Measurements from ENCODE around the gene MRM2.
"Not testable (repeated sequence)": the region's sequence is repeated elsewhere in the genome, so short reads cannot be mapped to it uniquely, and the experiment has no call there.

MRM2 gene

DNA sequence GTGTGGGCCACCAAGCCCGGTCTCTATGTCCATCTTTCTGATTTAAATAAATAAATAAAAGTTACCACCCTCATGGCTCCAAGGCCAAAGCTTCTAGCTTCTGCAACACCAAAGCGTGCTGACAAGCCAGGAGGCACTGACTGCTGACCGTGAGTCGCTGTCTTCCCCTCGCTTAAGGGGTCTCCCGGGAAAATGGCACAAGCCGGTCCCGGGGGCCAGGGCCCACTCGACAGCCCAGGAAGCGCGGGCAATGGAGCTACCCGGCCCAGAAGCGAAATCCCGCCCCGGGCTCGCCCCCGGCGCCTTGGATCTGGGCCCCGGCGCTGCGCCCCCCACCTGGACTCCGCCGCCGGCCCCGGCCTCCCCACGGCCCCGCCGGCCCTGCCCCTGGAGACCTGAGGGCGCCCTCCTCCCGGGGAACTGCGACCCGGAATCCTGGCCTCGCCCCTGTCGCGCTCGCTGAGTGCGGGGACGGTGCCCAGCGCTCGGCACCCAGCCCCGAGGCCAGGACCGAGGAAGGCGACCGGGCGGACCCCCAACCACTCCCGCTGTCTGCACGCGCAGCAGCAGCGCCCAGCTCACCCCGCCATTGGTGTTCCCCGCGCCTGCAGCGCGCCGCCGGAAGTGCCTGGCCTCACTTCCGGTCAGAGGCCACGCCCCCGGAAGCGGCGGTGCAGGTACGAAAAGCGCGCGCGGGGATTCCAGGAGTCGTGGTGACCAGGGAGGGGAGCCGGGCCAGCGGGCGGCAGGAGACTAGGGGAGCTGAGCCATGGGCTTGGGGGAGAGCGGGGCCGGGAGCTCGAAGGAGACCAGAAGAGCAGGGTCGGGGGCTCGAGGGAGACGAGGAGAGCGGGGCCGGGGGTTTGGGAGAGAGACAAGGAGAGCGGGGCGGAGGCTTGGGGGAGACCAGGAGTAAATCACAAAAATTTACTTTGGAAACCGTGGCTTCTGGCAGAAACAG lies at the start of gene MRM2, which contains the start of gene NUDT1:
MRM2 (minus strand) TSS at position 626 of the 961 bp plus-strand sequence; CDS start at position 590, 36 bp downstream.
NUDT1 (plus strand) TSS at position 647 of the 961 bp plus-strand sequence. CDS start 2,349 bp downstream, outside the sequence.
- DNase-seq (ENCODE audit: low spot score): peak; percentile 91

DNA sequence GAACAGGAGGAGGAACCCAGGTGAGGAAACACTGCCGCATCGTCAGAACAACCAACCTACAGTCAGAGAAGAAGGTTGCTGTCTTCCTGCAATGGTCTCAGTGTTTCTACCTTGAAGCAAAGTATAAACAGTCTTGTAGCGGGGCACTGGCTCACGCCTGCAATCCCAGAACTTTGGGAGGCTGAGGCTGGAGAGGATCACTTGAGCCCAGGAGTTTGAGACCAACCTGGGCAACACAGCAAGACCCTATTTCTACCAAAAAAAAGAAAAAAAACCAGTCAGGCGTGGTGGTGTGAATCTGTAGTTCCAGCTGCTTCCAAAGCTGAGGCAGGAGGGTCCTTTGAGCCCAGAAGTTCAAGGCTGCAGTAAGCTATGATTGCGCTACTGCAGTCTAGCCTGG lies 48.9 kb upstream of the MRM2 start:
- DNase-seq (ENCODE audit: low spot score): no peak

DNA sequence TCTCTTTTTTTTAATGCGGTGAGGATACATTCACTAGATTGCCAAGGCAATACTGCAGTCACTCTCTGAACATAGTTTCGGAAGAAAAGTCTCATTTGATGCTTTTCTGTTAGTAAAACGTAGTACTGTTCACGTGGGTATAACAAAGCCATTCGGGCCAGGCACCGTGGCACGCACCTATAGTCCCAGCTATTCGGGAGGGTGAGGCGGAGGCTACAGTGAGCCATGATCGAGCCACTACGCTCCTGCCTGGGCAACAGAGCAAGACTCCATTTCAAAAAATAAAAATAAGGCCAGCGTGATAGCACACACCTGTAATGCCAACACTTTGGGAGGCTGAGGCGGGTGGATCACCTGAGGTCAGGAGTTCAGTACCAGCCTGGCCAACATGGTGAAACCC lies 47.6 kb upstream of the MRM2 start:
- no peak for DNase-seq (ENCODE audit: low spot score)

DNA sequence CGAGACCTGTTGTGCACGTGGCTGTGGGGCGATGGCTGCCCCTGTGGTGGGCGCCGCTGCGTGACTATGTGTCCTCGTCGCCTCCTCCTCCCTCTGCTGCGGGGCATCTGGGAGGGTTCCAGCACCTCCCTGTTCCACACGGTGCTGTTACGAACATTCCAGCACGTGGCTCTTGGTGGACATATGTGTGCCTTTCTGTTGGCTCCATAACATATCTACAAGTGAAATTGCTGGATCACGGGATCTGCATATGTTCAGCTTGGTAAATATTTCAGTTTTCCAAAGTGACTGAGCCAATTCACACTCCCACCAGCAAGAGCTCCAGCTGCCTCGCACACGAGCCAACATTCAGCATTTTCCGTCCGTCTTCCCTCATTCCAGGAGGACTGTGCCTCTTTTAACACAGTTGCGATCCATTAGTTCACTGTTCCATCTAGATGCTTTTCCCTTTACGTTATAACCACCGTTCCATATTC lies 47.1 kb upstream of the MRM2 start:
- DNase-seq (ENCODE audit: low spot score): peak; percentile 83

DNA sequence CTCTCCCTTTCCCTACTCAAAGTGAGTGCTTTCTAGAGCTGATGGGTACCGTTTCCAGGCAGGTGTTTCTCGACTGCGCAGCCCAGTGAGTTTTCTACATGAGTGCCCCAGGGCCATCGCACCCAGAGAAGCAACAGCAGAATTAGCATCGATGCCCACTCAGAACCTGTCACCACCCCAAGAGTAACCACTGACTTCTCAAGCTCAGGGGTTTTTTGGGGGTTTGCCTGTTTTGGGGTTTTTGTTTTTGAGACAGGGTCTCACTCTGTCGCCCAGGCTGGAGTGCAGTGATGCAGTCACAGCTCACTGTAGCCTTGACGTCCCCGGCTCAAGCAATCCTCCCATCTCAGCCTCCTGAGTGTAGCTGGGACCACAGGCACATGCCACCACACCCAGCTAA lies 46.5 kb upstream of the MRM2 start:
- DNase-seq (ENCODE audit: low spot score): no peak

DNA sequence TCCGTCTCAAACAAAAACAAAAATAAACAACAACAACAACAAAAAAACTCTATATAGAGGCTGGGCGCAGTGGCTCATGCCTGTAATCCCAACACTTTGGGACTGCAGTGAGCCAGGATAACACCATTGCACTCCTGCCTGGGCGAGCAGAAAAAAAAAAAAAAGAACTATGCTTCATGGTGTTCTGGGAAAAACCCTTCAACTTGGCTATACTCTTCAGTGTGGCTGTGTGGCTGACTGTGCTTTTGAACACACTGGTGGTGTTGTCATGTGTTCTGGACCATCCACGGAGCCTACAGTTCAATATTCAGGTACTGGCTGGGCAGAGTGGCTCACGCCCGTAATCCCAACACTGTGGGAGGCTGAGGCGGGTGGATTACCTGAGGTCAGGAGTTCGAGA lies 45.7 kb upstream of the MRM2 start:
- no peak for DNase-seq (ENCODE audit: low spot score)

DNA sequence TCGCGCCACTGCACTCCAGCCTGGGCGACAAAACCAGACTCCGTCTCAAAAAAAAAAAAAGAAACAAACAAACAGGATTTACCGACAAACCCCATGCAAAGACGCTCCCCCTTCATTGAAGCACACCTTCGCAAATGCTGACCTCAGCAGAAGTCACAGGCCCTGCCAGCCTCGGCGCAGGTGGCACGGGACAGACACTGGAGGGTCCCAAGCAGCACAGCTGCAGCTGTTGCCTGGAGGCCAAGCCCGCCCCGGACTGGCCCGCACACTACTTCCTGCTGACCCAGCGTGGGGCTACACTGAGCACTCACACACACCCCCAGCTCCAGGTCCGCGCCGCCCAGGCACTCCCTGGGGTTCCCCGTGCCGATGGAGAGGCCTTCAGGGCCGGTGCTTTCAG lies 41.1 kb upstream of the MRM2 start:
- no peak for DNase-seq (ENCODE audit: low spot score)

DNA sequence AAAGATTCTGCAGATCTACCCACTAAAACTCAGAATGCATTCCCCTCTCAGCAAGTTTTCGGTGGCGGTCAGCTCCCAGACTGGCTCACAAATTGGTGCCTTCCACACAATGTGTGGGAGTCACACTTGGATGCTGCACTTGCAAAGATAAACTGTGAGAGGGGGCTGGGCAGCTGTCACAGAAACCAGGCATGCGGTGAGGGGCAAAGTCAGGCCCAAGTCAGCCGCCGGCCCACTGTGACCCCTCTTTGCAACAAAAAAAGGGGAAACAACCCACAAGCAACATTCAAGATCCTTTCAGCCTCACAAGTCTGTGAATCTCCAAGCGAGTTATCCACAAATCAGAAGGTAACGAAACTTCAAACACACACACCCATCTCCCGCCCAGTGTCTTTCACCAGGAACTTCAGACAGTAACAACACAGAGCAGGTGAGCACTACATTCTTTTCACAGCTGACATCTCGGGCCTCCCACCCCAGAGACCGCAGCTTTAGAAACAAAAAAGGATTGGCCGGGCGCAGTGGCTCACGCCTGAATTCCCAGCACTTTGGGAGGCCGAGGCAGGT lies 40.3 kb upstream of the MRM2 start:
- DNase-seq (ENCODE audit: low spot score): no peak

DNA sequence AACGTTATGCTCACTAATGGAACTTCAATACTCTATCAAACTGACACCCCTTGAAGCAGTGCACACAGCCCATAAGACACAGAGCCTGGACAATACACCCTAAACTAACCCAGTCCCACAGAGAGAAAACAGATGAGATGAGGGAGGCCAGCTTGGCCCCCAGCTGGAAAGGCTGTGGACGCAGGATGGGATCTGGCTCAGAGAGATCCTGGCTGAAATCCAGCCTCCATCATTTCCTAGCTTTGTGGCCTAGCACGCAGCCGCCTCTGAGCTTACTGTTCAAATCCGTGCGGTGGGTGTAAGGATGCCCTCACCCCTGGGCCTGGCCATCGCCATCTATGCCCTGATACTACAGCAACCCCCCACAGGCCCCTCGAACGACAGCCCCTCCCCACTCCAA lies 39.5 kb upstream of the MRM2 start:
- DNase-seq (ENCODE audit: low spot score): peak; percentile 78

DNA sequence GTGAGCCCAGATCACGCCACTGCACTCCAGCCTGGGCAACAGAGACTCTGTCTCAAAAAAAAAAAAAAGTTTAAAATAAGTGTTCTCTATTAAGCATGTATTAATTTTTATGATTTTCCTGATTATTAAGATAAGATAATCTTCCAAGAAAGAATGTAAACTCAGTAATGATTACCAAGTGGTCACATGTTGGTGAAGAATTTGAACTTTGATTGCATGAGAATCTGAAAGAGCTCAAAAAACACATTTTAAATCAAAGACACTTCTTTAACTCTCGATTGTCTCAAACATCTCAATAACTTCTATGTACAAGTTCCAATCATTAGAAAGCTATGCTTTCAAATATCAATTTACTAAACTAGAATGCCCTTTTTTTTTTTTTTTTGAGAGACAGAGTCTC lies 38.4 kb upstream of the MRM2 start:
- DNase-seq (ENCODE audit: low spot score): no peak

DNA sequence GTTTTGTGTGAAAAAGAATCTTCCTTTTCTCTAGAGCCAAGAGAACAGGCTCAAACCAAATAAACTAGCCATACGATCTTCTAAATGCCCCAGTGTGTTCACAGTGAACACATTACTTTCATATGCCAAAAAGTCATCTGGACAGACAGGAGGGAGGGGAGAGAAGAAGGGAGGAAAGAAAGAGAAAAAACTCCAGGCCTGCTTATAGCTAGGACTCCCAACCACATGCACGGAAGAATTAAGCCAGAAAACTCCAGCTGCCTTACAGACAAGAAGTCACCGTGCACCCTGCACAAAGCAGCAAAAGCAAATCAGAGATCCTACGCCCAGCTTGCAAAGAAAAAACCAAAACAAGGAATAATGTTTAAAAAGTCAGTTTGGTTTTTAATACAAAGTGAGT lies 37.9 kb upstream of the MRM2 start:
- DNase-seq (ENCODE audit: low spot score): no peak

DNA sequence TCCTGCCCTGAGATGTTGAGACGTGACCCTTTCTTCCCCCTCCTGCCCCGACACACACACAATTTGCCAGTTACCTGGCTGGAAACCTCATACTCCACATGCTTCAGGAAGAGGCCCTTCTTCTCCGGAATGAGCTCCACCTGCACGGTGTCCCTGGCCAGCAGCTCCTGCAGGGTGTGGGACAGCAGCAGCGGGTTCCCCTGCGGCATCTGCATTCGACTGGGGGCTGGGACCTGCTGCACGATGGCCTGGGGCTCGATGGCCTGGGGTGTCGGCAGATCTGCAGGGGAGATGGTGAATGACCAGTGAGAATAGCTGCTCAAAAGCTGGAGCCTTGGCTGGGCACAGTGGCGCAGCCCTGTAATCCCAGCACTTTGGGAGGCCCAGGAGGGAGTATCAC lies 36.0 kb upstream of the MRM2 start:
- no peak for DNase-seq (ENCODE audit: low spot score)

DNA sequence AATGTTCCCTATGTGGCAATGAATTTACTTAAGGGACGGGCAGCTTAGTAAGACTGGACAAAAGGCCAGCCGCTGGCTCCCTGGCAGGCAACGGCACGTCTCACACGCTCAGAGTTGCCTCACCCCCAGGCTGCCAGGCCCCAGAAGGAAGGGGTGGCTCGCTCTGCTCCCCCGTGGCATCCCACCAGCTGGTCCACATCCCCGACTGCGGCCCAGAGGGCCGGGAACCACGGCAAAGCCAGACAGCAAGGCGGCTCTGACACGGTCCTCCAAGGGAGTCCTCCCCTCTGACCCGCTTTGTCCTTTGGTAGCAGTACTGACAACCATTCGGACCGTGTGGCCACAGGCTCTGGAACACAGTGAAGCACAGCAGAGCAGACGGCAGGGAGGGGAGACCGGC lies 34.1 kb upstream of the MRM2 start:
- no peak for DNase-seq (ENCODE audit: low spot score)

DNA sequence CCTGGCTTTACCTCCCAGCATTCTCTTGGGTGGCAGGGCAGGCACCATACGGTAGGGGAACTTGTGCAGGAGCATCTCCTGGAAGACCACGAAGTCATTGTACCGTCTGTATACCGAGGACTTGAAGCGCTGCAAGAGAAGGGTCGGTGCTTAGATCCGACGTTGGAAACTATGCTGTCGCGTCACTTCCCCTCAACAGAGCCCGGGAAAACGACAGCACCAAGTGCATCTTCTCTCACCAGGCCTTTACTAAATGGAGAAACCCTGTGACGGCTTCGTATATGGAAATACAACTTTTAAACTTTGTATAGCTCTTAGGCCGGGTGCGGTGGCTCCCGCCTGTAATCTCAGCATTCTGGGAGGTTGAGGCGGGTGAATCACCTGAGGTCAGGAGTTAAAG lies 33.1 kb upstream of the MRM2 start:
- DNase-seq (ENCODE audit: low spot score): no peak

DNA sequence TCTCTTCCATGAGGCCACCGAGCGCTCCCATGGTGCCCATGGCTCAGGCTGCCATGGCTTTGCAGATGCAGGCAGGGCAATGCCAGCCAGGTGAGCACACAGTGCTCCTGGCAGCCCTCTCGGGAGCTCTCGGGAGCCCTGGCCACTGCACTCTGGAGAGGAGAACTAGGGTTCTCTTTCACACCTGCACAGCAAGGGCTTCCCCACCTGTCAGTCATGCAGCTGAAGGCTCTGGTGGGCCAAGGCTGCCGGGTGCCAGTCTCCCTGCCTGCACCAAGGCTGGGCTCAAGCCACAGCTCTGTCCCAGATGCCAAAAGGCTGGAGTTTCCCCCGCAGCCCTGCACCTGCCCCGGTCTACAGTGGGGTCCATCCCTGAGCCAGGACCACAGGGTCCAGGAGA lies 32.7 kb upstream of the MRM2 start:
- no peak for DNase-seq (ENCODE audit: low spot score)

DNA sequence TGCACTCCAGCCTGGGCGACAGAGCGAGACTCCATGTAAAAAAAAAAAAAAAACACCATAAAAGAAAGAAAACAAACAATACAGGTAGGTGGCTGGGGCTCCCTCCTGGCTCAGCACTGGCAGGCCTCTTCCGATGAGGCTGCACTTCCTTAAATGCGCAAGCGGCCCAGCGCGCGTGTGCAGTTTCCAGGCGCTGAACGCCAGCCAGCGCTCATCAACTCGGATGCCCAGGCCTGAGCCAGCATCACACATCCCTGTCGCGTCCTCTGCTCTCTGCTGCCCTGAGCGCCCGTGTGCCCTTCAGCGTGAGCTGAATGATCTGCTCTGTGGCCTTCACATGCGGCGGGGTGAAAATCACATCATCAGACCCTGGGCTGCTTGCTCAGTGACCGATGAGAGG lies 31.9 kb upstream of the MRM2 start:
- no peak for DNase-seq (ENCODE audit: low spot score)

DNA sequence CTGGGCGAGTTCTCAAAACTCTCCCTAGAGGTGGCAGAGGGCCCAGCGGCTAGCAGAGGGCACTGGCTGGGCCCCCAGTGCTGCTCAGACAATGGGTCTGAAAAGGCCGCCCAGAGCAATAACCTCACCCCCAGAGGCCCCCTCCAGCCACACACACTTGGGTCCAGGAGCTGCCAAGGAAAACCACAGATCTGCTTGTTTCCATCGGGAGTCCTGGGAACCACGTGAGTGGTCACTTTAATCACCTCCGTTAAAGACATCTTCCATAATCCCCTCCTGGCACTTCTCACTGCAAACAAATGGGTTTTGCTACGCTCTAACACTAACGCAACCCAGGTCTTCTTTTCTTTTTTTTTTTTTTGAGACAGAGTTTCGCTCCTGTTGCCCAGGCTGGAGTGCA lies 30.0 kb upstream of the MRM2 start:
- no peak for DNase-seq (ENCODE audit: low spot score)

DNA sequence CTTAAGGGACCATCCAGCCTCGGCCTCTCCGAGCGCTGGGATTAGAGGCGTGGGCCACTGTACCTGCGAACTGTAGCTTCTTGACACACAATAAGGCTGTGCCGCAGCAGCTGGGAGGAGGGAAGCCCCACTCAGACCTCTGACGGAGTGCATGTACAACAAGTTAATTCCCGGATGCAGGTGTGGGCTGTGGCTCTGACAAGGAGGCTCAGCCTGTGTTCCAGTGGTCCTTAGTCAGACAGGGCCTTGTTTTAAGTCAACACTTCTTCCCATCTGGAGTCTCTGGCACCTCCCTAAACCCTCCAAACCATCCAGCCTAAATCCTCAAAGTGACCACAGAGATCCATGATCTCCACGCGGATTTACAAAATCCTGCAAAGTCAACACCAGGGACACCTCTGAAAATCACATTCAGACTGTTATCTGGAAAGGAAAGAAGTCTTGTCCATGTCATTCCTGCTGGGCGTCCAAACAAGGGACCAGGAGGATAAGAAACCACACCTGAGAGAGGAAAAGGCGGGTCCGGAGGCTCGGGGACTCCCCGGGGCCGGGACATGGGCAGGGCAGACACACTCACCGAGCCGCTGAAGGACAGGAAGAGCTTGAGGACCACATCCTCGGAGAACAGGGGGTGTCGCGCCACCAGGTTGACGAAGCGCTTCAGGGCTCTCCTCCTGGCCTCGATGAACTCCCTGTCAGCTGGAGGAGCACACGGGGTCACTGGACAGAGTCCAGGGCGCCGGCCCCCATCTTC lies 29.4 kb upstream of the MRM2 start:
- DNase-seq (ENCODE audit: low spot score): no peak

DNA sequence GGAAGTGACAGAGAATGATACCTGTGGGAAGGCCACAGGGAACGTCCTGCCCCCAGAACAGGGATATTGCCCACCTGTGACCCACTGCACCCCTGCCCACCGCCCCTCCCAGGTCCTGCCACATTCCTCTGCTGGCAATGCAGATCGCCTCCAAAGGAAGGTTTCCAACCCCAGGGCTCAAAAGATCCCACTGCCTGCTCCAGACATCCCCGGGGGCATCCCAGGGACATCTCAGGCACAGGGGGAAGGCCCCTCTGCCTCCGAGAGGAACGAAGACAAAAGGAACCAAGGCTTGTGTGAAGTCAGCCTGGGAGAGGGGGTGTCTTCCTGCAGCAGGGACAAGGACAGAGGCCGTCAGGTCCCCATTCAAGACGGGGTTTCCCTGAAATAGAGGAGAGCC lies 28.5 kb upstream of the MRM2 start:
- no peak for DNase-seq (ENCODE audit: low spot score)

DNA sequence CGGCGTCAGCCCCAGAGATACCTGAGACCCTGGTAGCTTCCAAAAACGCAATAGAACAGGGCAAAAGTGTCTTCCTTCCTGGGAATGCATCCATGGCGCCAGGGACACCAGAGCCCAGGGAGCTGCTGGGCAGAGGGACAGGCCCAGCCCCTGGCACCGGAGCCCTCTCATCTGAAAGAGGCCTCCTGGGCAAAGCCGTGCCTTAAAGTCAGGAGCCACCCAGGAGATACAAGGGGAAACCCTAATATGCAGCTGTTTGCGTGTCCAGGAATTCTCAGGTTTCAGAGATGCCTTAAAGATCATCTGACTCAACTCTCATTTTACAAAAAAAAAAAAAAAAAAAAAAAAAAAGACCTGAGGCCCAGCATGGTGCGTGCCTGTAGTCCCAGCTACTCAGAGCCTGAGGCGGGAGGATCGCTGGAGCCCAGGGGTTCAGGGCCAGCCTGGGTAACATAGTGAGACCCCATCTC lies 28.0 kb upstream of the MRM2 start:
- no peak for DNase-seq (ENCODE audit: low spot score)

DNA sequence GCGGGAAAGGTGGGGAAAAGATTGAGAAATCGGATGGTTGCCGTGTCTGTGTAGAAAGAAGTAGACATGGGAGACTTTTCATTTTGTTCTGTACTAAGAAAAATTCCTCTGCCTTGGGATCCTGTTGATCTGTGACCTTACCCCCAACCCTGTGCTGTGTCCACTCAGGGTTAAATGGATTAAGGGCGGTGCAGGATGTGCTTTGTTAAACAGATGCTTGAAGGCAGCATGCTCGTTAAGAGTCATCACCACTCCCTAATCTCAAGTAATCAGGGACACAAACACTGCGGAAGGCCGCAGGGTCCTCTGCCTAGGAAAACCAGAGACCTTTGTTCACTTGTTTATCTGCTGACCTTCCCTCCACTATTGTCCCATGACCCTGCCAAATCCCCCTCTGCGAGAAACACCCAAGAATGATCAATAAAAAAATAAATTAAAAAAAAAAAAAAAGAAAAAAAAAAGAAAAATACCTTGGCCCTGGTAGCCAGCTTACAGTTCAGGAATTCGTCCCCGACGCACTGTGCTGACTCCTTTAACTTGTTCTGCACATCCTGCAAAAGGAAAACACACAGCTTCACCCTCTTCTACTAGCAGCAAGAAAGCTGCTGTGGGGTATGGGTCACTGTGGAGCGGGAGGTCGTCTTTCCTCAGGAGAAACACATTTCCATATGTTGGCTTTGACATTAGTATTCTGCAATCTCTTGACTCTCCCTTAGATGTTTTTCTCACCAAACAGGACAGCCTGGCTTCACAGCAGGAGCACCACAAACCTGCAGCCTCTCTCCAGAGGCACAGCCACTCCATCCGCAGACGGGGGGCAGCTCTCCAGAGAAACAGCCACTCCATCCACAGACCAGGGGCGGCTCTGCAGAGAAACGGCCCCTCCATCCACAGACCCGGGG lies 27.3 kb upstream of the MRM2 start:
- not testable (repeated sequence) for DNase-seq (ENCODE audit: low spot score)

Measured in left forelimb (tissue), 1 donor.